Gastroesophageal sphincter (tissue), 4 donors: Measurements from ENCODE around the gene GRAMD1A. TPM values are rescaled to one million over a fixed set of nuclear protein-coding genes. Genes with fewer than 3 reads are reported as not detected.

Experiments used
- ATAC-seq: fragments of 150-250 bp; one replicate; pipeline ENCODE4 v1.9.1; 2016; ENCODE audit warnings: mild to moderate bottlenecking, moderate library complexity
- H3K27ac ChIP-seq, 4 donors: fragments of 200-600 bp; sonication (generic) in 3 of 4; 1 replicate in 3 of 4; 2 replicates in 1 of 4; pipeline ENCODE4 v1.5.1; 2016 to 2019
- H3K27me3 ChIP-seq: fragments of 200-600 bp; sonication (generic); one replicate; pipeline ENCODE4 v1.5.1; 2019
- H3K36me3 ChIP-seq, 2 donors: fragments of 200-600 bp; sonication (generic); one replicate each; pipeline ENCODE4 v1.5.1; 2019; ENCODE audit warnings: control low read depth in 1 of 2
- H3K4me1 ChIP-seq, 3 donors: fragments of 200-600 bp; sonication (generic); 1 replicate in 2 of 3; 2 replicates in 1 of 3; pipeline ENCODE4 v1.5.1; 2016 to 2019; ENCODE audit warnings: control low read depth in 2 of 3
- H3K4me3 ChIP-seq, 2 donors: fragments of 200-600 bp; sonication (generic); one replicate each; pipeline ENCODE4 v1.5.1; 2019; ENCODE audit warnings: mild to moderate bottlenecking in 1 of 2, moderate library complexity in 1 of 2
- H3K9me3 ChIP-seq, 3 donors: fragments of 200-600 bp; sonication (generic); one replicate each; pipeline ENCODE4 v1.5.1; 2017 to 2019; ENCODE audit warnings: control low read depth in 2 of 3
- EP300 ChIP-seq: sonication (generic); formaldehyde crosslinking; IDR thresholded peaks from one replicate; pipeline ENCODE4 v1.6.1; 2017; ENCODE audit warnings: antibody characterized with exemption, mild to moderate bottlenecking
- POLR2A ChIP-seq, 2 donors: fragments of 450-650 bp; IDR thresholded peaks; one replicate each; pipeline ENCODE4 v1.6.1; 2017; ENCODE audit warnings: antibody characterized with exemption in 2 of 2, mild to moderate bottlenecking in 2 of 2, moderate library complexity in 1 of 2
- POLR2AphosphoS5 ChIP-seq: sonication (generic); formaldehyde crosslinking; IDR thresholded peaks from one replicate; pipeline ENCODE4 v1.6.1; 2017; ENCODE audit warnings: antibody characterized with exemption
- WGBS, 2 donors: methylation state at CpG; one replicate each; pipeline ENCODE4 v1.1.5; 2018; ENCODE audit warnings: low coverage in 1 of 2; 5-methylcytosine and 5-hydroxymethylcytosine counted together
- total RNA-seq, 4 donors: library from RNA; depleted of rRNA; stranded (reverse); fragments of >200 nt; gene quantifications; one replicate each; pipeline ENCODE4 v1.1.0, GENCODE V29; 2016
- TF ChIP-seq, protein P1 (sequence below), 4 experiments: fragments of 200-600 bp in 2 of 4; fragments of 450-650 bp in 2 of 4; sonication (generic) in 1 of 4; IDR thresholded peaks; one replicate each; pipeline ENCODE4 v1.5.1; 2017 to 2019; ENCODE audit warnings: antibody characterized with exemption in 4 of 4, mild to moderate bottlenecking in 2 of 4, moderate library complexity in 2 of 4

Gene GRAMD1A
- total RNA-seq, 4 donors from 2014 or later = 22.0 to 40.0 (median 35.9) TPM

DNA sequence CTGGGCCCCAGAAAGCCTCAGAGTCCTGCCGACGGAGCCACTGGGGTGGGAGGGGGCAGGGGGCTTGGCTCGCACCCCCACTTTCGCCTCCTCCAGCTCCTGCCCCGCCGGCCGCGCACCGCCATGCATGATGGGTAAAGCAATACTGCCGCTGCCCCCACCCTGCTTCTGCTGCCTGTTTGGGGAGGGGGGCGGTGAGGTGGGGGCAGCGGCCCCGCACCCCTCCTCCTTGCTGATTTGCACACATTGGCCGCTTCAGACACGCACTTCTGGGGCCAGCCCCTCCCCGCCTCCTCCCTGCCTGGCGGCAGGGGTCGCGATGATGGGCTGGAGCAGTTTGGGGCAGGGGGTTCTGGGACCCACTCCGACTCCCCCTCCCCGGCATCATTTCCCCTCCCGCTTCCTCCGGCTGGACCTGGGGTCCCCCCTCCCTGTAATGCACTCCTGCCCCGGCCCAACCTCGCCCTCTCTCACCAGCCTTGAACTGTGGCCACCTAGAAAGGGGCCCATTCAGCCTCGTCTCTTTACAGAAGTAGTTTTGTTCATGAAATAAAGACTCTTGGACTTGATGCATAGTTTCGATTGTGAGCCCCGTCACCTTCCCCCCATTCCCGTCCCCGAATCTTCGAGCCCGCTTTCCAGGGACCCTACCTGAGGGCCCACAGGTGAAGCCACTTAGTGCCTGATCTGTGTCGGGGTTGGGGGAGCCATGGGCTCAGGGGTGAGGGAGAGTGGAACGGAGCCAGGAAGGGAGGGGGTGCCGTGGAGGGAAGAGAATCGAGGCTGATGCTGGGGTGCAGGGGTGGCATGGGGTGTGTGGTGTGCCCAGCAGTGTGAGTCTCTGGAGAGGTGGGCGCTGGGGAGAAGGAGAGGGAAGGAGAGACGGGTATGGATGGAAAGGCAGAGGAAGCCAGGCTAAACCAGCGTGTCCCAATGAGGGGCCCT is 40.0 kb downstream of the GRAMD1A start:
- peaks cover 0 to 61% (median 30%) of the 10 kb centered on the region in 3 donors for H3K4me1 ChIP-seq
- TF ChIP-seq EP300 = no peak
- TF ChIP-seq POLR2A (IDR thresholded peaks at IDR 0.05) = no peak
- TF ChIP-seq, protein P1, sequence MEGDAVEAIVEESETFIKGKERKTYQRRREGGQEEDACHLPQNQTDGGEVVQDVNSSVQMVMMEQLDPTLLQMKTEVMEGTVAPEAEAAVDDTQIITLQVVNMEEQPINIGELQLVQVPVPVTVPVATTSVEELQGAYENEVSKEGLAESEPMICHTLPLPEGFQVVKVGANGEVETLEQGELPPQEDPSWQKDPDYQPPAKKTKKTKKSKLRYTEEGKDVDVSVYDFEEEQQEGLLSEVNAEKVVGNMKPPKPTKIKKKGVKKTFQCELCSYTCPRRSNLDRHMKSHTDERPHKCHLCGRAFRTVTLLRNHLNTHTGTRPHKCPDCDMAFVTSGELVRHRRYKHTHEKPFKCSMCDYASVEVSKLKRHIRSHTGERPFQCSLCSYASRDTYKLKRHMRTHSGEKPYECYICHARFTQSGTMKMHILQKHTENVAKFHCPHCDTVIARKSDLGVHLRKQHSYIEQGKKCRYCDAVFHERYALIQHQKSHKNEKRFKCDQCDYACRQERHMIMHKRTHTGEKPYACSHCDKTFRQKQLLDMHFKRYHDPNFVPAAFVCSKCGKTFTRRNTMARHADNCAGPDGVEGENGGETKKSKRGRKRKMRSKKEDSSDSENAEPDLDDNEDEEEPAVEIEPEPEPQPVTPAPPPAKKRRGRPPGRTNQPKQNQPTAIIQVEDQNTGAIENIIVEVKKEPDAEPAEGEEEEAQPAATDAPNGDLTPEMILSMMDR (IDR thresholded peaks at IDR 0.05) = no peak
- TF ChIP-seq POLR2AphosphoS5 = no peak
- peak overlapping the region in 3 of 4 donors; percentile 67 to 77 (median 71) for H3K27ac ChIP-seq
- peaks cover 0 to 21% of the 10 kb centered on the region in 2 donors for H3K36me3 ChIP-seq
- ATAC-seq = no peak
- 21 to 28% methylated on average over 10 to 13 of the region's 39 CpGs for WGBS, 2 donors
- no peaks in the 10 kb centered on the region for H3K9me3 ChIP-seq
- peak overlapping the region in 1 of 2 donors; percentile 23 for H3K4me3 ChIP-seq
- peaks cover 32% of the 10 kb centered on the region for H3K27me3 ChIP-seq

DNA sequence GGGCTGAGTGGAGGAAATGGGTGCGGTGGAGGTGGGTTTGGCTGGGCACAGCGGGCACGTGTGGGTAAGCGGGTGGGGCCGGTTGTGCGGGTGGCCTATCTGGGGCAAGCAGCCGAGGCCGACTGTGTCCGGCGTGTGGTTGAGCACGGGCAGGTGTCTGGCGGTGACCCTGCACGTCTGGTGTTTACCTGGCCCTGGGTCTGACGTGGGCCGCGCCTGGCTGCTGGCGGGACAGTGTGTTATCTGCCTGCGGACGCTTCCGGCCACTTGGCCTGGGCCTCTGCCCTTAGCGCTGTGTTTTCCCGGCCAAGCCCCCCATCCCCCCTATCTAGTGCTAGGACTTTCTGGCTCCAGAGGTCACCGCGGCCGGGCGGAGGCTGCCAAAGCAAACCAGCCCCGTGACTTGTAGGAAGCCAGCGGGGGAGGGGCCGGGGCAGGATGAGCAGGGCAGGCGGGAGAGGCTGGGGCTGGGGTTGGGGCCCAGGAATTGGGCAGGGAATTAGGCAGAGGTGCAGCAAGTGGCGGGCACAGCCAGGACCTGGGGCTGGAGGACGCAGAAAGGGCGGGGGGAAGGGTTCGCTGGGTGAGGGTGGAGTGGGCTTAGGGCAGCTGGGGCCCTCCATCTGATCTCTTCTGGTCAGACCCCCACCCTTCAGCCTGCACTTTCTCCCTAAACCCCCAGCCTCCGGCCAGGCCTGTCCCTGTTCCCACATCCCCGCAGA is 40.9 kb downstream of the GRAMD1A start:
- Histone ChIP-seq H3K9me3 (no peaks in the 10 kb centered on the region), H3K27me3 (peaks cover 32% of the 10 kb centered on the region), H3K36me3 (peaks cover 0 to 13% of the 10 kb centered on the region in 2 donors), H3K4me3 (peak overlapping the region in 1 of 2 donors; percentile 18), H3K27ac (peak overlapping the region in 3 of 4 donors; percentile 67 to 77 (median 71)), H3K4me1 (peaks cover 0 to 61% (median 30%) of the 10 kb centered on the region in 3 donors)
- peak; percentile 73 for ATAC-seq
- no peak for TF ChIP-seq EP300
- peak; percentile 36 for TF ChIP-seq POLR2AphosphoS5
- 25 to 29% methylated on average over 5 to 10 of the region's 36 CpGs for WGBS, 2 donors

DNA sequence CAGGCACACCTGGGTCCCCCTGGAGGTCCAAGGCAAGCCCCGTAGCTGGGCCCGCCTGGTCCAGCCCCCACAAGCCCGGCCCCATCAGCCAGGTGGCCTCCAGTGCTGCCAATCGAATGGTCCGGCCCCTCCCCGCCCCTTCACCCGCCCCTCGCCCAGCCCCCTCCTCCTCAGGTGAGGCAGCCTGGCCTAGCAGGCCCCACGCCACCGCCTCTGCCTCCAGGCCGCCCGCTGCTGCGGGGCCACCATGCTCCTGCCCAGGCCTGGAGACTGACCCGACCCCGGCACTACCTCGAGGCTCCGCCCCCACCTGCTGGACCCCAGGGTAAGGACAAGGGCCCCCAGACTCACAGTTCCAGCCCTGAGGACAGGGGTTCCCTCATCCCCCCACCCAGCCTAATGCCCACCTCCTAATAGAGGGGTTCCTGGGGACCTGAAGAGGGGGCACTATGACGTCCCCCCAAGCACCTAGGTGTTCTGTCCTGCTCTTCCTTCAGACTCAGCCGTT is 41.5 kb downstream of the GRAMD1A start, which contains the start of gene HPN:
HPN (plus strand) TSS at position 174 of the 508 bp plus-strand sequence. CDS start 786 bp downstream, outside the sequence.
- H3K27me3 ChIP-seq = peaks cover 32% of the 10 kb centered on the region
- H3K36me3 ChIP-seq = peaks cover 0 to 6% of the 10 kb centered on the region in 2 donors
- no peaks in the 10 kb centered on the region for H3K9me3 ChIP-seq
- H3K4me3 ChIP-seq = peak within 1 kb of the TSS in 1 of 2 donors; percentile 18
- no peak for TF ChIP-seq POLR2AphosphoS5
- TF ChIP-seq, protein P1 (IDR thresholded peaks at IDR 0.05) = no peak
- TF ChIP-seq POLR2A (IDR thresholded peaks at IDR 0.05) = no peak
- peak within 1 kb of the TSS in 3 of 4 donors; percentile 67 to 77 (median 71) for H3K27ac ChIP-seq
- no peak for ATAC-seq
- H3K4me1 ChIP-seq = peaks cover 0 to 61% (median 30%) of the 10 kb centered on the region in 3 donors
- WGBS, 2 donors = 38 to 86% methylated on average over 1 to 2 of the region's 19 CpGs

DNA sequence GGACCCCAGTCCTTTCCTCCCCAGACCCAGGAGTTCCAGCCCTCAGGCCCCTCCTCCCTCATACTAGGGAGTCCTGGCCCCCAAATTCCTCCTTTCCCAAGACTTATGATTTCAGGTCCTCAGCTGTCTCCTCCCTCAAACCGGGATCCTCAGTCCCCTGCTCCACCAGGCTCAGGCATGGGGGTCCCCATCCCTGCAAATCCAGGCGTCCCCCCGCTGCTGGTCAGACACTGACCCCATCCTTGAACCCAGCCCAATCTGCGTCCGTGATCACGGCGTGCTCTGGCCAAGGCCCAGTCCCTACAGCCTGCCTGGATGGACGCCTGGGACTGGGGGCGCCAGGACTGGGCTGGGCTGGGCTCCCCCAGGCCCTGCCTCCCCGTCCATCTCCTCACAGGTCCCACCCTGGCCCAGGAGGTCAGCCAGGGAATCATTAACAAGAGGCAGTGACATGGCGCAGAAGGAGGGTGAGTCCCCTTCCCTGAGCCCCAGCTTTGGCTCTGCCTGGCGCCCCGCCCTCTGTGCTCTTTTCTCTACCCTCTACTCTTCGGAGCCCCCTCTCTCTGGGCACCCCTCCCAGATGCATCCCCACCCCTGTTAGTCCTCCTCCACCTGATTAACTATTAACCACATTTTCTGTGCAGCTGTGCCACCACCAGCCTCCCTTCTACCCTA is 42.1 kb downstream of the GRAMD1A start:
- no peak for TF ChIP-seq EP300
- no peak for TF ChIP-seq POLR2A (IDR thresholded peaks at IDR 0.05)
- WGBS, 2 donors = 79 to 93% methylated on average over 4 to 7 of the region's 14 CpGs
- H3K36me3 ChIP-seq = peaks cover 0 to 2% of the 10 kb centered on the region in 2 donors
- ATAC-seq = no peak
- peaks cover 32% of the 10 kb centered on the region for H3K27me3 ChIP-seq
- peaks cover 0 to 59% (median 30%) of the 10 kb centered on the region in 3 donors for H3K4me1 ChIP-seq
- peak overlapping the region in 3 of 4 donors; percentile 67 to 77 (median 71) for H3K27ac ChIP-seq
- no peak overlapping the region for H3K4me3 ChIP-seq
- no peaks in the 10 kb centered on the region for H3K9me3 ChIP-seq

DNA sequence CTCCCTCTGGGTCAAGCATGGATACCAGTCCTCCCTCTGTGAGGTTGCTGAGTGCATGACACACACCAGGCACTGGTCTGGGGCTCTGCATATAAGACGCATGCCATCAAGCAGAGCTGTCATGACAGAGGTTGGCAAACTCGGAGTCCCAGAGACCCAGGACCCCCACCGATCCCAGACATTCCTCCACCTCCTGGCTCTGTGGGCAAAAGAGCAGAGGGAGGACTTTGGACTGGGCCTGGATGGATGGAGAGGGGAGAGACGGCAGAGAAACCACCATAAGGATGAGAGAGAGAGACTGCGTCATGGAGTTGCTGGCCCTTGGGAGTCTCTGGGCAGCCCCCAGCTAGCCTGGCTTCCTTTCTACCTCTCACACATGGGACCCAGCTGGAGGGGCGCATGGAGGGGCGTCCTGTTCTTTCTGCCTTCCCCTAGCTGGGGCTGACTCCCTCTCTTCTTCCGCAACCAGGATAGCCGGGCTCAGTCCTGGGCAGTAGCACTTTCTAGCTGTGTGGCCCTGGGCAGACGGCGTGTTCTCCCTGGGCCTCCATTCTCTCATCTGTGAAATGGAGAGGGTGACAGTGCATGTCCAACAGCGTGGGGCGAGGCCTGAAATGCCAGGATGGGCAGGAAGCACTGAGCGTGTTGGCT is 43.0 kb downstream of the GRAMD1A start:
- Histone ChIP-seq H3K9me3 (no peaks in the 10 kb centered on the region), H3K4me1 (peaks cover 0 to 50% (median 26%) of the 10 kb centered on the region in 3 donors), H3K36me3 (no peaks in the 10 kb centered on the region), H3K4me3 (no peak overlapping the region), H3K27me3 (peaks cover 32% of the 10 kb centered on the region), H3K27ac (no peak overlapping the region)
- 62 to 81% methylated on average over 3 to 5 of the region's 14 CpGs for WGBS, 2 donors
- ATAC-seq = no peak
- TF ChIP-seq POLR2A (IDR thresholded peaks at IDR 0.05) = no peak
